Upper lobe of right lung (tissue), 1 donor: ENCODE measurements around the gene RAP1GAP2. TPM values are rescaled to one million over a fixed set of nuclear protein-coding genes. Genes with fewer than 3 reads are reported as not detected.

Source experiments
- ATAC-seq: fragments of 200-7000 bp; cut with Tn5 transposase; one replicate; pipeline ENCODE4 v1.9.1; 2020; ENCODE audit warnings: mild to moderate bottlenecking, moderate library complexity
- DNase-seq: peaks from one replicate; pipeline ENCODE4 v3.0.0-alpha.2; 2020
- H3K27ac ChIP-seq: fragments of 200-600 bp; one replicate; pipeline ENCODE4 v1.8.0; 2022
- H3K27me3 ChIP-seq: fragments of 200-600 bp; one replicate; pipeline ENCODE4 v1.8.0; 2022; ENCODE audit warnings: mild to moderate bottlenecking
- H3K36me3 ChIP-seq: fragments of 200-600 bp; one replicate; pipeline ENCODE4 v1.8.0; 2022
- H3K4me1 ChIP-seq: fragments of 200-600 bp; one replicate; pipeline ENCODE4 v1.8.0; 2022
- H3K4me3 ChIP-seq: fragments of 200-600 bp; one replicate; pipeline ENCODE4 v1.8.0; 2022; ENCODE audit warnings: mild to moderate bottlenecking
- H3K9me3 ChIP-seq: fragments of 200-600 bp; one replicate; pipeline ENCODE4 v1.8.0; 2022
- CTCF ChIP-seq: fragments of 200-600 bp; IDR thresholded peaks from one replicate; pipeline ENCODE4 v1.8.0; 2022; ENCODE audit warnings: antibody characterized with exemption
- intact Hi-C: fragments of 100-400 bp; cut with DNase I; formaldehyde crosslinking; loops from one replicate; pipeline ENCODE4 v1.11.0; 2022
- total RNA-seq: library from RNA; stranded (reverse); fragmentation: NEBNext Ultra II Directional; extraction: Animal tissue kit (Norgen Biotek cat#: 25700); gene quantifications from one replicate; pipeline ENCODE4 v1.2.1, GENCODE V29; 2021
- donor health status: DM: no; HTN: yes; CAD: no; lungs with severe emphysema.

Gene RAP1GAP2
- total RNA-seq, 1 donor from 2014 or later: 16.1 TPM

GRCh38 chr17:2867441-2868424, 71.5 kb downstream of the RAP1GAP2 start:
- Histone ChIP-seq H3K27me3 (peaks cover 8% of the 10 kb centered on the region), H3K9me3 (no peaks in the 10 kb centered on the region), H3K4me3 (no peak overlapping the region), H3K4me1 (no peaks in the 10 kb centered on the region), H3K36me3 (no peaks in the 10 kb centered on the region), H3K27ac (no peak overlapping the region)
- ATAC-seq: no peak
- DNase-seq: no peak
- intact Hi-C loops: no loop called here
- no peak for TF ChIP-seq CTCF

GRCh38 chr17:2869604-2870003, 73.4 kb downstream of the RAP1GAP2 start:
- Histone ChIP-seq H3K4me3 (no peak overlapping the region), H3K9me3 (no peaks in the 10 kb centered on the region), H3K36me3 (no peaks in the 10 kb centered on the region), H3K27me3 (peaks cover 8% of the 10 kb centered on the region), H3K4me1 (no peaks in the 10 kb centered on the region), H3K27ac (no peak overlapping the region)
- intact Hi-C loops: no loop called here
- ATAC-seq: no peak
- DNase-seq: no peak
- TF ChIP-seq CTCF: no peak

- no peaks in the 10 kb centered on the region for H3K36me3 ChIP-seq
- H3K9me3 ChIP-seq: no peaks in the 10 kb centered on the region
- H3K27ac ChIP-seq: no peak overlapping the region
- no peaks in the 10 kb centered on the region for H3K4me1 ChIP-seq
- peaks cover 8% of the 10 kb centered on the region for H3K27me3 ChIP-seq
- ATAC-seq (no peak), DNase-seq (no peak)
- no peak for TF ChIP-seq CTCF
- intact Hi-C loops: no loop called here
- no peak overlapping the region for H3K4me3 ChIP-seq
These were observed 75.0 kb downstream of the RAP1GAP2 start for GRCh38 chr17:2871205-2871604.

GRCh38 chr17:2871720-2872119, 75.5 kb downstream of the RAP1GAP2 start:
- H3K27ac ChIP-seq: no peak overlapping the region
- H3K36me3 ChIP-seq: no peaks in the 10 kb centered on the region
- no peaks in the 10 kb centered on the region for H3K9me3 ChIP-seq
- intact Hi-C loops: no loop called here
- ATAC-seq (no peak), DNase-seq (no peak)
- H3K4me3 ChIP-seq: no peak overlapping the region
- no peaks in the 10 kb centered on the region for H3K4me1 ChIP-seq
- H3K27me3 ChIP-seq: peaks cover 8% of the 10 kb centered on the region
- no peak for TF ChIP-seq CTCF

GRCh38 chr17:2872282-2872681, 76.0 kb downstream of the RAP1GAP2 start:
- H3K27me3 ChIP-seq: peaks cover 8% of the 10 kb centered on the region
- intact Hi-C loops: no loop called here
- TF ChIP-seq CTCF: no peak
- no peaks in the 10 kb centered on the region for H3K36me3 ChIP-seq
- ATAC-seq (no peak), DNase-seq (no peak)
- H3K27ac ChIP-seq: no peak overlapping the region
- no peak overlapping the region for H3K4me3 ChIP-seq
- no peaks in the 10 kb centered on the region for H3K4me1 ChIP-seq
- H3K9me3 ChIP-seq: no peaks in the 10 kb centered on the region
